ENCODE measurements around the gene ABHD10. TPM values are rescaled to one million over a fixed set of nuclear protein-coding genes. Genes with fewer than 3 reads are reported as not detected.
"Not testable (repeated sequence)": the region's sequence is repeated elsewhere in the genome, so short reads cannot be mapped to it uniquely, and the experiment has no call there.

The ABHD10 gene
- total RNA-seq, 1 experiment from 2014 or later, result 30.3 TPM

GRCh38 chr3:112035241-112035640 is 56.4 kb downstream of the ABHD10 start:
- no peak for TF ChIP-seq SIN3A (IDR thresholded peaks at IDR 0.05; ENCODE audit: borderline replicate concordance, insufficient read depth, low read depth, low read length)
- TF ChIP-seq TCF7L2 (IDR thresholded peaks at IDR 0.05; ENCODE audit: low read depth, low read length), result no peak
- TF ChIP-seq, protein P1, sequence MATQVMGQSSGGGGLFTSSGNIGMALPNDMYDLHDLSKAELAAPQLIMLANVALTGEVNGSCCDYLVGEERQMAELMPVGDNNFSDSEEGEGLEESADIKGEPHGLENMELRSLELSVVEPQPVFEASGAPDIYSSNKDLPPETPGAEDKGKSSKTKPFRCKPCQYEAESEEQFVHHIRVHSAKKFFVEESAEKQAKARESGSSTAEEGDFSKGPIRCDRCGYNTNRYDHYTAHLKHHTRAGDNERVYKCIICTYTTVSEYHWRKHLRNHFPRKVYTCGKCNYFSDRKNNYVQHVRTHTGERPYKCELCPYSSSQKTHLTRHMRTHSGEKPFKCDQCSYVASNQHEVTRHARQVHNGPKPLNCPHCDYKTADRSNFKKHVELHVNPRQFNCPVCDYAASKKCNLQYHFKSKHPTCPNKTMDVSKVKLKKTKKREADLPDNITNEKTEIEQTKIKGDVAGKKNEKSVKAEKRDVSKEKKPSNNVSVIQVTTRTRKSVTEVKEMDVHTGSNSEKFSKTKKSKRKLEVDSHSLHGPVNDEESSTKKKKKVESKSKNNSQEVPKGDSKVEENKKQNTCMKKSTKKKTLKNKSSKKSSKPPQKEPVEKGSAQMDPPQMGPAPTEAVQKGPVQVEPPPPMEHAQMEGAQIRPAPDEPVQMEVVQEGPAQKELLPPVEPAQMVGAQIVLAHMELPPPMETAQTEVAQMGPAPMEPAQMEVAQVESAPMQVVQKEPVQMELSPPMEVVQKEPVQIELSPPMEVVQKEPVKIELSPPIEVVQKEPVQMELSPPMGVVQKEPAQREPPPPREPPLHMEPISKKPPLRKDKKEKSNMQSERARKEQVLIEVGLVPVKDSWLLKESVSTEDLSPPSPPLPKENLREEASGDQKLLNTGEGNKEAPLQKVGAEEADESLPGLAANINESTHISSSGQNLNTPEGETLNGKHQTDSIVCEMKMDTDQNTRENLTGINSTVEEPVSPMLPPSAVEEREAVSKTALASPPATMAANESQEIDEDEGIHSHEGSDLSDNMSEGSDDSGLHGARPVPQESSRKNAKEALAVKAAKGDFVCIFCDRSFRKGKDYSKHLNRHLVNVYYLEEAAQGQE (IDR thresholded peaks at IDR 0.05; ENCODE audit: insufficient read depth in 1 of 2, low read depth in 2 of 2, low read length in 1 of 2), result no peak
- no peak for TF ChIP-seq POLR2AphosphoS5 (IDR thresholded peaks at IDR 0.05; ENCODE audit: low read depth, low read length)
- TF ChIP-seq, protein P2, sequence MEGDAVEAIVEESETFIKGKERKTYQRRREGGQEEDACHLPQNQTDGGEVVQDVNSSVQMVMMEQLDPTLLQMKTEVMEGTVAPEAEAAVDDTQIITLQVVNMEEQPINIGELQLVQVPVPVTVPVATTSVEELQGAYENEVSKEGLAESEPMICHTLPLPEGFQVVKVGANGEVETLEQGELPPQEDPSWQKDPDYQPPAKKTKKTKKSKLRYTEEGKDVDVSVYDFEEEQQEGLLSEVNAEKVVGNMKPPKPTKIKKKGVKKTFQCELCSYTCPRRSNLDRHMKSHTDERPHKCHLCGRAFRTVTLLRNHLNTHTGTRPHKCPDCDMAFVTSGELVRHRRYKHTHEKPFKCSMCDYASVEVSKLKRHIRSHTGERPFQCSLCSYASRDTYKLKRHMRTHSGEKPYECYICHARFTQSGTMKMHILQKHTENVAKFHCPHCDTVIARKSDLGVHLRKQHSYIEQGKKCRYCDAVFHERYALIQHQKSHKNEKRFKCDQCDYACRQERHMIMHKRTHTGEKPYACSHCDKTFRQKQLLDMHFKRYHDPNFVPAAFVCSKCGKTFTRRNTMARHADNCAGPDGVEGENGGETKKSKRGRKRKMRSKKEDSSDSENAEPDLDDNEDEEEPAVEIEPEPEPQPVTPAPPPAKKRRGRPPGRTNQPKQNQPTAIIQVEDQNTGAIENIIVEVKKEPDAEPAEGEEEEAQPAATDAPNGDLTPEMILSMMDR (IDR thresholded peaks at IDR 0.05), result no peak
- H3K4me1 ChIP-seq (ENCODE audit: control insufficient read depth, insufficient read depth, low read length), result no peaks in the 10 kb centered on the region
- in situ Hi-C loops (cut with HindIII; ENCODE audit: low pct_unique_long_range_greater_than_20kb, low sequenced_read_pairs) (no loop called here), intact Hi-C loops (cut with micrococcal nuclease; ENCODE audit: unreplicated experiment) (no loop called here)
- H3K9me3 ChIP-seq (ENCODE audit: control insufficient read depth, insufficient read depth, low read depth, low read length), result no peaks in the 10 kb centered on the region
- H3K27ac ChIP-seq (ENCODE audit: low read length), result no peak overlapping the region
- no peaks in the 10 kb centered on the region for H3K36me3 ChIP-seq (ENCODE audit: control insufficient read depth, insufficient read depth, low read length)
- ATAC-seq (no peak), DNase-seq (ENCODE audit: low read depth, low spot score) (no peak)
- ChIA-PET POLR2A (no interaction called here), CTCF (interaction anchor here (0.6 kb wide), 1 partner anchor 58 kb away, joined by 3 read pairs; no protein-coding TSS in a partner anchor)
- no TSS peak for BruUV-seq (replicated peaks)
- H3K4me3 ChIP-seq (ENCODE audit: low read depth in 2 of 2, low read length in 2 of 2), result no peak overlapping the region
- peaks cover 4% of the 10 kb centered on the region; the same call in 1 of the 2 replicates for H3K27me3 ChIP-seq (ENCODE audit: control insufficient read depth, insufficient read depth, low read length)

- CTCF ChIA-PET; in situ Hi-C loops (cut with HindIII; ENCODE audit: low pct_unique_long_range_greater_than_20kb, low sequenced_read_pairs); H3K27ac ChIP-seq (ENCODE audit: low read length); intact Hi-C loops (cut with micrococcal nuclease; ENCODE audit: unreplicated experiment); ATAC-seq; BruUV-seq (replicated peaks); H3K9me3 ChIP-seq (ENCODE audit: control insufficient read depth, insufficient read depth, low read depth, low read length); H3K4me3 ChIP-seq (ENCODE audit: low read depth in 2 of 2, low read length in 2 of 2); POLR2A ChIA-PET; DNase-seq (ENCODE audit: low read depth, low spot score); H3K4me1 ChIP-seq (ENCODE audit: control insufficient read depth, insufficient read depth, low read length); H3K36me3 ChIP-seq (ENCODE audit: control insufficient read depth, insufficient read depth, low read length): not testable (repeated sequence)
- peaks cover 14% of the 10 kb centered on the region; the same call in 1 of the 2 replicates for H3K27me3 ChIP-seq (ENCODE audit: control insufficient read depth, insufficient read depth, low read length)
Observed at GRCh38 chr3:112037194-112037593, 58.4 kb downstream of the ABHD10 start.

GRCh38 chr3:112038863-112039262 is 60.0 kb downstream of the ABHD10 start:
- POLR2A ChIA-PET, result no interaction called here
- Histone ChIP-seq H3K27me3 (ENCODE audit: control insufficient read depth, insufficient read depth, low read length) (peaks cover 18% of the 10 kb centered on the region; the same call in 1 of the 2 replicates), H3K4me1 (ENCODE audit: control insufficient read depth, insufficient read depth, low read length) (peaks cover 2% of the 10 kb centered on the region; the same call in 1 of the 2 replicates), H3K27ac (ENCODE audit: low read length) (no peak overlapping the region), H3K4me3 (ENCODE audit: low read depth in 2 of 2, low read length in 2 of 2) (no peak overlapping the region), H3K36me3 (ENCODE audit: control insufficient read depth, insufficient read depth, low read length) (no peaks in the 10 kb centered on the region), H3K9me3 (ENCODE audit: control insufficient read depth, insufficient read depth, low read depth, low read length) (no peaks in the 10 kb centered on the region)
- intact Hi-C loops (cut with micrococcal nuclease; ENCODE audit: unreplicated experiment), result no loop called here
- CTCF ChIA-PET, result no interaction called here
- TF ChIP-seq, protein P1 (IDR thresholded peaks at IDR 0.05; ENCODE audit: insufficient read depth in 1 of 2, low read depth in 2 of 2, low read length in 1 of 2), result no peak
- TF ChIP-seq, protein P2 (IDR thresholded peaks at IDR 0.05), result no peak
- TF ChIP-seq SIN3A (IDR thresholded peaks at IDR 0.05; ENCODE audit: borderline replicate concordance, insufficient read depth, low read depth, low read length), result no peak
- TF ChIP-seq TCF7L2 (IDR thresholded peaks at IDR 0.05; ENCODE audit: low read depth, low read length), result no peak
- TF ChIP-seq POLR2AphosphoS5 (IDR thresholded peaks at IDR 0.05; ENCODE audit: low read depth, low read length), result no peak
- BruUV-seq (replicated peaks), result no TSS peak
- ATAC-seq, result no peak
- no peak for DNase-seq (ENCODE audit: low read depth, low spot score)
- in situ Hi-C loops (cut with HindIII; ENCODE audit: low pct_unique_long_range_greater_than_20kb, low sequenced_read_pairs), result no loop called here
